ENCODE results near the gene CADPS2.

CADPS2 gene

DNA sequence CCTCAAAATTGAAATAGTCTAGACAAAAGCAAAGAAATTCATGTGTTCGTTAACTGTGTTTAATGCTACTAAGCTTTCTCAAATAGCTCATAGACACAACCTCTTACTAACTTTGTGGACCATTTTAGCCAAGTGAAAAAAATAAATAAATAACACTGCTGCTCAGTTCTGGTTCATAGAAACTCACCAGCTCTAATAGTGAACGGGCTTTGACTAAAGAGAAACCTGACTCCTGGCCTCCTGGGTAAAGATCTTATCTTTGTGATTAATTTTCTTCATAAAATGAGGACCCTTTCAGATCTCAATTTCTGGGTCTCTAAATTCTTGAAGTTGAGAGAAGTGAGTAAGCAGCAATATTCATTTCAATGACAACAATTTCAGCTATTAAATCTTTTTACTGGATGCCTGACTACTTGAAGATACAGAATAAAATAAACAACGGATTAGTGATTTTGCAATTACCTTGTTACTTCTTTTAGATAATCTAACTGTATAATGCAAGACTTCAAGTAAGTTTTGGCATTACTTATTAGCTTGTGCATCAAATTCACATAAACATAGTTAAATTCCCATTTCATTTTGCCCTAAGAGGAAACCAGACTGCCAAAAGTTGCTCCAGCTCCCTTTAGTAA, 3.1 kb downstream of the CADPS2 start:
- Mint-ChIP-seq H3K27ac (no peak overlapping the region), H3K27me3 (peaks cover 35% of the 10 kb centered on the region), H3K4me3 (no peak overlapping the region), H3K36me3 (ENCODE audit: low read depth) (no peaks in the 10 kb centered on the region), H3K9me3 (no peaks in the 10 kb centered on the region), H3K4me1 (ENCODE audit: low read depth) (peaks cover 4% of the 10 kb centered on the region)

DNA sequence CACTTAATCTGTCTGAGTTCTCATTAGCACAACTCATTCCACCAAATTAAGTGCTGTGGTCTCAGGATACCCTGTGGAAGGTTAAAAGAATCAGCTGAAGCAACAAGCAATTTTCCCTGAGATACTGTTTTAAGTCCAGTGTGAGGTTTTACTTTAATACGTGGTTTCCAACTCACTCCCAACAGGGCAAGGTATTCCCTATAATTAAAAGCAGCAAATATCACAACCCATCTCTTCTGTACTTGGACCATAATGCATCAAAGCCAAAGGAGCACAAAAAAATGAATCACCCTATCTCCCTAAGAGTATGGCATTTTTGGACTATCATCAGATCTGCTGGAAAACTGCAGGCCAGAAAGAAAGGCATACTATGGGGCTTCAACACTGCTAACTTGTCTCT, 4.9 kb downstream of the CADPS2 start:
- no peak overlapping the region for H3K27ac Mint-ChIP-seq
- peaks cover 4% of the 10 kb centered on the region for H3K4me1 Mint-ChIP-seq (ENCODE audit: low read depth)
- H3K4me3 Mint-ChIP-seq, result no peak overlapping the region
- H3K9me3 Mint-ChIP-seq, result no peaks in the 10 kb centered on the region
- peaks cover 21% of the 10 kb centered on the region for H3K27me3 Mint-ChIP-seq
- no peaks in the 10 kb centered on the region for H3K36me3 Mint-ChIP-seq (ENCODE audit: low read depth)

DNA sequence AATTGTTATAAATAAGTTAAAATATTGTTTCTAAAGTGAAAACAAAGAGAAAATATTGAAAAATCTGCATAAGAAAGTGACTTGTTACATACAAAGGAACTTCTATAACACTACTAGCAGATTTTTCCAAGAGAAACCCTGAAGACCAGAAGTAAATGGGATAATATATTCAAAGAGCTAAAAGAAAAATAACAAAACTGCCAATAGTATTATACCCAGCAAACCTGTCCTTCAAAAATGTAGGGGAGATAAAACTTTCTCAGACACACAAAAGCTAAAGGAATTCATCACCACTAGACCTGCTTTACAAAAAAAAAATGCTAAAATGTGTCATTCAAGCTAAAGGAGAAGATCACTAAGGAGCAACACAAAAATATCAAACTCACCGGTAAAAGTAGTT, 17.0 kb downstream of the CADPS2 start:
- no peaks in the 10 kb centered on the region for H3K36me3 Mint-ChIP-seq (ENCODE audit: low read depth)
- no peaks in the 10 kb centered on the region for H3K4me1 Mint-ChIP-seq (ENCODE audit: low read depth)
- no peak overlapping the region for H3K27ac Mint-ChIP-seq
- H3K9me3 Mint-ChIP-seq, result peaks cover 35% of the 10 kb centered on the region
- H3K27me3 Mint-ChIP-seq, result no peaks in the 10 kb centered on the region
- H3K4me3 Mint-ChIP-seq, result no peak overlapping the region

DNA sequence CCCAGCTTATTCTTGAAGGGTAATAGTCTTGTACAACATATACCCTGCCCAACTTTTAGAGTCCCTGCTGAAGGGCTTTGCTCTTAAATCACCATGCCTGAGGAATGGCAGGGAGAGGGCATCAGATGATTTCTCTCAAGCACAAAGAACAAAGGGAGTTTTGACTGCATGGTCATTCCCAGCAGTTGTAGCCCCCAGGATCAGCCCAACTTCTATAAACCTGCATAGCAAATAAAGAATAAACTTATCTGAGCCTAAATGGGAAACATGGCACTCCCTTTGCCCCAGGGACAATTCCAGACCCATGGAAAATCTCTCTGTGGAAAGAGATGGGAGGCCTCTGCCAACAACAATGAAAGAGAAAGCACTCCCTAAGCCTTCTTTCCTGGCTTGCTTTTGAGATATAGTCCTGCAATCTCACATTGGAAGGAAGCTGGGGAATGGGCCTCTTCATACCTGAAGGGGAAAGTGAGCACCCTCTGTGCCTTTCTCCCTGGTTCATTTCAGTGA, 18.7 kb downstream of the CADPS2 start:
- no peak overlapping the region for H3K4me3 Mint-ChIP-seq
- no peaks in the 10 kb centered on the region for H3K36me3 Mint-ChIP-seq (ENCODE audit: low read depth)
- peaks cover 31% of the 10 kb centered on the region for H3K9me3 Mint-ChIP-seq

DNA sequence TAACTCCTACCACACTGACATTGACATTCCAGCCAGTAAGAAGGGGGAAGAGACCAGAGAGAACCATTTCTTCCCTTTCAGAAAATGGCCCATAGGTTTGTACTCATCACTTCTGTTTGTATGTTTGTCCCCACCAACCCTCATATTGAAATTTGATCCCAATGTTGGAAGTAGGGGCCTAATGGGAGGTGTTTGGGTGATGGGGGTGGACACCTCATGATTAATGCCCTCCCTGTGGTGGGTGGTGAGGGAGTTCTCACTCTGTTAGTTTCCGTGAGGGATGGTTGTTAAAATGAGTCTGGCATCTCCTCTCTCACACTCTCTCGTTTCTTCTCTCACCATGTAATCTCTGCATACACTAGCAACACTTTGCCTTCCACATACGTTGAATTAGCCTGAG, 21.4 kb downstream of the CADPS2 start:
- no peak overlapping the region for H3K4me3 Mint-ChIP-seq
- H3K36me3 Mint-ChIP-seq (ENCODE audit: low read depth), result no peaks in the 10 kb centered on the region
- H3K9me3 Mint-ChIP-seq, result peaks cover 20% of the 10 kb centered on the region
- H3K27ac Mint-ChIP-seq, result no peak overlapping the region
- H3K27me3 Mint-ChIP-seq, result no peaks in the 10 kb centered on the region
- H3K4me1 Mint-ChIP-seq (ENCODE audit: low read depth), result no peaks in the 10 kb centered on the region

More for the DNA sequence above, 18.7 kb downstream of the CADPS2 start:
- H3K27me3 Mint-ChIP-seq, result no peaks in the 10 kb centered on the region
- no peak overlapping the region for H3K27ac Mint-ChIP-seq
- H3K4me1 Mint-ChIP-seq (ENCODE audit: low read depth), result no peaks in the 10 kb centered on the region

DNA sequence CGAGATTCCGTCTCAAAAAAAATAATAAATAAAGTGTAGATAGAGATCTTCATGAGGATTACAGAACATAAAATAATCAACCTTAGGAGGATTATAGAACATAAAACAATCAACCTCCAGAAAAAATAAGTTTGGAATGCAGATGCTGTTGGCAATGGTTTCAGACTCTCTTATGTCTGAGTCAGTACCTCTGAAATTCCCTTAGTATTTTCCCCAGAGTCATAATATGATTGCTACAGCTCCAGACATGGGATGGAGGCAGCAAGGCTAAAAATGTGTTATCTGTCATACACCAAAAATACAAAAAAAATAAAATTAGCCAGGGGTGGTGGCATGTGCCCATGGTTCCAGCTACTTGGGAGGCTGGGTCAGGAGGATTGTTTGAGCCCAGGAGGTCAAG, 22.2 kb downstream of the CADPS2 start:
- no peak overlapping the region for H3K4me3 Mint-ChIP-seq

DNA sequence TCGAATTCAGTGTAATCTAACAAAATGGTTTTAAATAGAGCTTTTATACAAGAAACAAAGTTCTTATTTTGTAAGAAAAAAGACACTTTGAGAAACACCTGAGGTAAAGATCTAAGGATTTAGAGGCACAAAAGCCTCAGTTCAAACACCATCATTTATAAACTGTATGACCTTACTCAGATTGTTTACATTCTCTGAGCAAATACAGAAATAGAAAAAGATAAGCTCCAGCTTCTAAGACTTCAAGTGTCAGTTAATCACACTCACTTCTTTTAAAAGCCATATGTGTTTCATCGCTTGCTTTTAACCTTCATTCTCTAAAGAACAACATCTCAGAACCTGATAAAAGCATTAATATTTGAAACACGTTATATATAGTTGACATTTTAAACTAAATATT, 27.9 kb downstream of the CADPS2 start:
- Mint-ChIP-seq H3K36me3 (ENCODE audit: low read depth) (no peaks in the 10 kb centered on the region), H3K27me3 (no peaks in the 10 kb centered on the region), H3K4me3 (no peak overlapping the region)

More for the DNA sequence above, 22.2 kb downstream of the CADPS2 start:
- no peaks in the 10 kb centered on the region for H3K36me3 Mint-ChIP-seq (ENCODE audit: low read depth)
- no peaks in the 10 kb centered on the region for H3K4me1 Mint-ChIP-seq (ENCODE audit: low read depth)
- H3K9me3 Mint-ChIP-seq, result peaks cover 14% of the 10 kb centered on the region
- no peak overlapping the region for H3K27ac Mint-ChIP-seq
- H3K27me3 Mint-ChIP-seq, result no peaks in the 10 kb centered on the region

DNA sequence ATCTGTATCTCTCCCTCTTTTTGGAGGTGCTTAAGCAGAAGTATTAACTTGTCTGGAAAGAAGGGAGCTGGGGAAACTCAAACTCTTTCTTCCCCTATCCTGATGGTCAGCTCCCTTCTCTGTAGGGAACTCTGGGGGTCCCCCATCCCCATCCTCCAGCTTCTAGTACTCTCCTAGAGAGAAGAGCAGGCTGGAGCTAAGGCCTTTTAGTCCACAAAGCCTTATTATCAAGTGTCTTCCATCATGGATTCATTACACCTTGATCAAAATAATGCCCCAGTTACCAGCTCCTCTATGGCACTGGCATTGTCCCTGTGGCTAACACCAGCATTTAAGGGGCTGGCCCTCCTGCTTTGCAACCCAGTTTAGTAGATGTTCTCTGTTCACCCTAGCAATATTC, 35.7 kb downstream of the CADPS2 start:
- H3K4me1 Mint-ChIP-seq (ENCODE audit: low read depth), result no peaks in the 10 kb centered on the region
- H3K36me3 Mint-ChIP-seq (ENCODE audit: low read depth), result no peaks in the 10 kb centered on the region
- no peak overlapping the region for H3K27ac Mint-ChIP-seq
- peaks cover 12% of the 10 kb centered on the region for H3K9me3 Mint-ChIP-seq
- no peak overlapping the region for H3K4me3 Mint-ChIP-seq
- peaks cover 3% of the 10 kb centered on the region for H3K27me3 Mint-ChIP-seq

More for the DNA sequence above, 27.9 kb downstream of the CADPS2 start:
- no peak overlapping the region for H3K27ac Mint-ChIP-seq
- no peaks in the 10 kb centered on the region for H3K4me1 Mint-ChIP-seq (ENCODE audit: low read depth)
- H3K9me3 Mint-ChIP-seq, result peaks cover 3% of the 10 kb centered on the region

DNA sequence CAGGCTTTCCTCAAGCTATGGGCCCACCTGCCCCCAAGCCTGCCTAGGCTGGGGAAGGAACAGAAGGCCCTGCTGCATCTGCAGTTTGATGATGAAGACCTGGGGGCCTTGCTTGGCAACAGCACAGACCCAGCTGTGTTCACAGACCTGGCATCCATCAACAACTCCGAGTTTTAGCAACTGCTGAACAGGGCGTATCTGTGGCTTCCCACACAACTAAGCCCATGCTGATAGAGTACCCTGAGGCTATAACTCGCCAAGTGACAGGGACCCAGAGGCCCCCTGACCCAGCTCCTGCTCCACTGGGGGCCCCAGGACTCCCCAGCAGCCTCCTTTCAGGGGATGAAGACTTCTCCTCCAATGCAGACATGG, 36.3 kb downstream of the CADPS2 start:
- Mint-ChIP-seq H3K4me3 (no peak overlapping the region), H3K4me1 (ENCODE audit: low read depth) (no peaks in the 10 kb centered on the region), H3K27ac (no peak overlapping the region), H3K36me3 (ENCODE audit: low read depth) (no peaks in the 10 kb centered on the region), H3K27me3 (peaks cover 3% of the 10 kb centered on the region), H3K9me3 (peaks cover 12% of the 10 kb centered on the region)

DNA sequence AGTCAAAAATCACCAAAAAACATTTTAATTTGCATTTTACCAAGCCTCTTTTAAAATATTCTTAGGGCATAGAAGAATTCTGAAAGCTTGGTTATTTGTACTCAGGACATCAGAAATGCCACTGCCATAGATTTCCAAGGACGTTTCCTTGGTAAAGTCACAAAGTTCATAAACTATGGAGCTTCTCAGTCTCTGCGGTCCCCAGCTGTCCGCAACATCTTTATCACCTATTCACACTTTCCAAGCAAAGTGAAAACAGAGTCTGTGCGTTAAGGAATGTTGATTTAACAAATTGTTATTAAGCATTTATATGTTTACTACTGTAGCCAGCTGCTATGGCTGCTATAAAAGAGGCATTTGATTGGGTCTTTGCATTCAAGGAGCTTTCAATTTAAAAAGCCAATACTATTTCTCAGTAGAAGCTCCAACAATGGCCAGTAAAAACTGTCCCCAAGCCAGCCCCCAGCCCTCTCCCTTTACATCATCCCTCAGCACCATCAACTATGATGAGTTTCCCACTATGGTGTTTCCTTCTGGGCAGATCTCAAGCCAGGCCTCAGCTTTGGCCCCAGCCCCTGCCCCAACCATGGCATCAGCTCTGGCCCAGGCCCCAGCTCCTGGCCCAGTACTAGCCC, 36.8 kb downstream of the CADPS2 start:
- H3K9me3 Mint-ChIP-seq, result peaks cover 12% of the 10 kb centered on the region
- H3K36me3 Mint-ChIP-seq (ENCODE audit: low read depth), result no peaks in the 10 kb centered on the region
- H3K27me3 Mint-ChIP-seq, result peaks cover 3% of the 10 kb centered on the region
- H3K27ac Mint-ChIP-seq, result no peak overlapping the region
- H3K4me3 Mint-ChIP-seq, result no peak overlapping the region
- H3K4me1 Mint-ChIP-seq (ENCODE audit: low read depth), result no peaks in the 10 kb centered on the region

DNA sequence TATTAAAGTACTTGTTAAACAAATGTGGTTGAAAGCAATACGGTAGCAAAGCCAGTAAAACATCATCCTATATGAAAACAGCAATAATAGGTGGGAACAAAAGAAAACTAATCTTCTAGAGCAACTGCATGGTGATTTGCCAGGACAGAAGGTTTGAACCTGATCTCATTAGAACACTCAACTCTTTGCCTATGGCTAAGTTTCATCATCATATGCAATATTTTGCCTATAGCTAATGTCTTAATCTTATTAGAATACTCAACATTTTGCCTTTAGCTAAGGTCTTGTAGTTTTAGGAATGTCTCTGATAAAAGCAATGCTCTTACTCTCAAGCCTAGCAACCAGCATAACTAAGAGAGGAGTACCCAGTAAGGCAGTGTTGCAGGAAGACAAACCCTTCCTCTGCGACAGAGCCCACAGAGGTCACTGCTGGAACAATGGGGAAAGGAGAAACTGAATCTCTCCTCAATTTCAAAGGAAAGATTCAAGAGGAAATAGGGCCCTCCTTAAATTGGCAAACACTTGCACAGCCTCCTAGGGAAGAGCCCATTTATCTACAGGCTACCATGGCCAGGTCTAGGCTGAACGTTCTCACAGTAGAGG, 38.3 kb downstream of the CADPS2 start:
- H3K9me3 Mint-ChIP-seq, result peaks cover 13% of the 10 kb centered on the region
- no peak overlapping the region for H3K4me3 Mint-ChIP-seq
- peaks cover 3% of the 10 kb centered on the region for H3K27me3 Mint-ChIP-seq
- H3K4me1 Mint-ChIP-seq (ENCODE audit: low read depth), result no peaks in the 10 kb centered on the region
- H3K27ac Mint-ChIP-seq, result no peak overlapping the region
- no peaks in the 10 kb centered on the region for H3K36me3 Mint-ChIP-seq (ENCODE audit: low read depth)

DNA sequence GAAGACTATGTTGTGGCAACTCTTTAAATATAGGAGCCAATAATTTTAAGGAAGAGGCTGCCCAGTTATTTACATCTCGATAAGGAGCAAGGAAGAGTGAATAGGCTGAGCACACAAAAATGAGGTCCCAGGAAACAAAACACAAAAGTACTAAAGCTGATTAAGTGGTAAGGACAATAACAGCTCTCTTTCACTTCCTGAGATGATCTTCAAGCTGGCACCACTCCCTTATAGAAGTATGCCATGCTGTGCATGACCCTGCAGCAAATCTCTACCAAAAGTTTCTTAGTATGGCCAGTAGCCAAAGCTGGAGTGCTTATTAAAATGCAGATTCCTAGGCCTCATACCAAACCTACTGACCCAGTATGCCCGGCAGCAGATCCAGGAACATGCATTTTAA, 39.7 kb downstream of the CADPS2 start:
- Mint-ChIP-seq H3K4me3 (no peak overlapping the region), H3K36me3 (ENCODE audit: low read depth) (no peaks in the 10 kb centered on the region), H3K9me3 (peaks cover 5% of the 10 kb centered on the region), H3K27ac (no peak overlapping the region), H3K4me1 (ENCODE audit: low read depth) (no peaks in the 10 kb centered on the region), H3K27me3 (no peaks in the 10 kb centered on the region)

DNA sequence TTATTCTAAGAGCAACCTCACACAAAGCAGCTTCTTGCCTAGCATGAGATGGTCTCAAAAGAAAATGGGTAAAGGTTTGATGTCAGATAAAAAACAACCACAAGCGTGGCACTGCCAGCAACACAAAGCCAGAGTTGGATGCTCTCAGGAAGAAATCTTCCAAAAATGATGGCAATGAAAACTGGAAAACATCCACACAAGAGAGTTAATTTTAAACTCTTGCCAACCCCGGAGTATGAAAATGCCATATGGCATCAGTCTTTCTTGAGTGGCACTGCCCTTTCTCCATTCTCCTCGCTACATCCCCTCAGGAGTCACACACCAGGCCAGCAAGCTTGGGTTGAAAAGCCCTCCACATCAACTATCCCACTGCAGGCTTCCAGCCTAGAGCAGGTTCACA, 41.0 kb downstream of the CADPS2 start:
- peaks cover 5% of the 10 kb centered on the region for H3K9me3 Mint-ChIP-seq
- H3K4me1 Mint-ChIP-seq (ENCODE audit: low read depth), result no peaks in the 10 kb centered on the region
- no peaks in the 10 kb centered on the region for H3K27me3 Mint-ChIP-seq
- H3K27ac Mint-ChIP-seq, result no peak overlapping the region
- H3K4me3 Mint-ChIP-seq, result no peak overlapping the region
- no peaks in the 10 kb centered on the region for H3K36me3 Mint-ChIP-seq (ENCODE audit: low read depth)

DNA sequence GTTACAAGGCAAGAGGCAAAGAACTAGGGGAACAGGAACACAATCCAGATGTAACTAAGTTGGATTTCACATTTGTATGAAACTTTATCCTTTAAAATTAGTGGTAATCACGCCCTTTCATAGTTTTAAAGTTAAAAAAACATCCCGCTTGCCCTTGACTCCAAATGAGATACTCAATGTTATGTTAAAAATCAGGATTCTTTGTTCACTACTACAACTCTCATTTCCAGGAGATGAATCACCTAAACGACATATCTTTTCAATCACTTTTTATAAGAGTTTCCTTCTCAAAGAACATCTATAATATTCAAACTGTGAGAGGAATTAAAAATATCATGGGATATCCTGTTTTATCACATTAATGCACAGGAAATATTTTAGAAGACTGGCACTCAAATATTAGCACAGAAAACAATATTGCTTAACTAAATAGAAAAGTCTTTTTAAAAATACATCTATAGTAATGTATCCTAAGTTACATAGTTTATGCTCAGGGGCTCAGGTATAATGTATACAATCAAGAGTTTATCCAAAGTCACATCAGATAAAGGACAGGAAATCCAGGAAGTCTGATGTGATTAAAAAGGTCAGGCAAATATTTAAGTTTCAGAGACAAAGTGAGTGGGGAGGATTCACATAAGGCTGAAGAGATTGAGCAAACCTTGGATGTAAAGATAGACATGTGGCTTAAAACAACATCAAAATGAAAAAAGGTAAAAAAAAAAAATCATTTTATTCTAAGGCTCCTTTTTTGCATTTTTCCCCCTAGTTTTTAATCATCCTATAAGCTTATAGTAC, 41.9 kb downstream of the CADPS2 start:
- H3K9me3 Mint-ChIP-seq, result peaks cover 5% of the 10 kb centered on the region
- no peaks in the 10 kb centered on the region for H3K27me3 Mint-ChIP-seq
- H3K27ac Mint-ChIP-seq, result no peak overlapping the region
- no peak overlapping the region for H3K4me3 Mint-ChIP-seq
- H3K4me1 Mint-ChIP-seq (ENCODE audit: low read depth), result no peaks in the 10 kb centered on the region
- no peaks in the 10 kb centered on the region for H3K36me3 Mint-ChIP-seq (ENCODE audit: low read depth)

DNA sequence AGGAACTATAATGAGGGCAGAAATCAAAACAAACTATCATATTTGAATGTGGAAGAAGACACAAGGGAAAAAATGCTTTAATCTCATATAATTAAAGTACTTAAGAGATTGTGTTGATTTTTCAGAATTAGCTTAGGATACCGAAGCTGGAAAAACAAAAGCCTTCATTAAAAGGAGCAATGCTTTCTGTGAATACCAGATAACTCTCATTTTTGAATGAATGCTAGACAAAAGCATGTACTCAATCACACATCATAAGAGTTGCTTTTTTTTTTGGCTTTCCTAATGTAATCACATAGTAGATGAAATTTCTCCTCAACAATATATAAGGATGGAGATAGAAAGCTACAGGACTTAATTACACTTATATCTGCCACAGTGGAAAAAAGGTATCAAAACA, 43.3 kb downstream of the CADPS2 start:
- no peak overlapping the region for H3K4me3 Mint-ChIP-seq
- H3K9me3 Mint-ChIP-seq, result peaks cover 5% of the 10 kb centered on the region
- no peaks in the 10 kb centered on the region for H3K4me1 Mint-ChIP-seq (ENCODE audit: low read depth)
- H3K36me3 Mint-ChIP-seq (ENCODE audit: low read depth), result no peaks in the 10 kb centered on the region
- H3K27me3 Mint-ChIP-seq, result no peaks in the 10 kb centered on the region
- no peak overlapping the region for H3K27ac Mint-ChIP-seq

Measured in stimulated activated naive CD8-positive, alpha-beta T cell treated with anti-CD3 and anti-CD28 coated beads, Interleukin-15, Interleukin-2, amounts not matched to agents 100 ng/mL and 50 ng/mL, for 24 hours (primary cell).